WTC11 (cell line): ENCODE measurements around the gene FLNA.

ENCODE experiments used
- FOXP1 ChIP-seq: sonication (generic); formaldehyde crosslinking; IDR thresholded peaks from 2 replicates; pipeline ENCODE4 v1.8.0; 2022; ENCODE audit warnings: missing genetic modification reagents, mild to moderate bottlenecking, moderate library complexity, borderline replicate concordance
- GABPB1 ChIP-seq: sonication (generic); formaldehyde crosslinking; IDR thresholded peaks from 2 replicates; pipeline ENCODE4 v1.8.1; 2023; ENCODE audit warnings: mild to moderate bottlenecking, missing genetic modification reagents
- NR3C1 ChIP-seq: sonication (generic); formaldehyde crosslinking; conservative IDR thresholded peaks from 2 replicates; pipeline ENCODE4 v1.8.1; 2023; ENCODE audit warnings: low read depth, mild to moderate bottlenecking, missing genetic modification reagents
- TF ChIP-seq, protein P1 (sequence below): sonication (generic); formaldehyde crosslinking; IDR thresholded peaks from 2 replicates; pipeline ENCODE4 v1.8.0; 2022; ENCODE audit warnings: mild to moderate bottlenecking, missing genetic modification reagents

DNA sequence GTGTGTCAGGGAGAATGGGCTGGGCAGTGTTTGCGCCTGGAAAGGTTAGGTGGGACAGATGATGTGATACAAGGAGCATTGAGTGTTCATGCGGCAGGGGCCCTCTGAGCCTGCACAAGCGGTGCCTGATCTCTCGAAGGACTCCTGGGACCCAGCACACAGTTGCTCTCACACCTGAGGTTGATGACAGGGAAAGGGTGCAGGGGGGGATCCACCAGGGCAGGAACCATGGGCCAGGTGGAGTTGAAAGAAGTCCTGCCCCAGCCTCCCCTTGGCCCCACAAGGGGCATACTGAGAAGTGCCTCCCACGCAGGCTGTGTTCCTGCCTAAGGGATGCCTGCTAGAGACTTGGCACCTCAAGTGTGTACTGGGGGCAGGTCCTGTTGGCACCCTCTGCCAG is 45.8 kb downstream of the FLNA start:
- TF ChIP-seq, protein P1, sequence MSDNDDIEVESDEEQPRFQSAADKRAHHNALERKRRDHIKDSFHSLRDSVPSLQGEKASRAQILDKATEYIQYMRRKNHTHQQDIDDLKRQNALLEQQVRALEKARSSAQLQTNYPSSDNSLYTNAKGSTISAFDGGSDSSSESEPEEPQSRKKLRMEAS (CRISPR knock-in tag), result no peak
- TF ChIP-seq GABPB1 (CRISPR knock-in tag) (no peak), NR3C1 (no peak), FOXP1 (no peak)
